ENCODE results near the gene BICRA.

- TF ChIP-seq NRF1 (conservative IDR thresholded peaks at IDR 0.05 in 1 of 2, IDR thresholded peaks at IDR 0.05 in 1 of 2), result no peak
- no peak for TF ChIP-seq NR3C1 (CRISPR knock-in tag; IDR thresholded peaks at IDR 0.05)
- no peak for TF ChIP-seq SMARCE1 (IDR thresholded peaks at IDR 0.05)
- TF ChIP-seq KAT7 (CRISPR knock-in tag; IDR thresholded peaks at IDR 0.05; ENCODE audit: borderline replicate concordance), result no peak
- no peak for TF ChIP-seq ATF2 (CRISPR knock-in tag; IDR thresholded peaks at IDR 0.05)
- TF ChIP-seq ZFP1 (CRISPR knock-in tag; IDR thresholded peaks at IDR 0.05), result no peak
Observed at GRCh38 chr19:47614559-47614958, 5.6 kb downstream of the BICRA start.

Data from K562 (cell line).